GM12878 (cell line): ENCODE data around the gene TSHZ3.

Experiments
- CEBPB ChIP-seq, 2 experiments: fragments of 150-350 bp in 1 of 2; IDR thresholded peaks; 2 replicates each; pipeline ENCODE4 v1.6.1; 2012 to 2014; ENCODE audit warnings: low read depth in 2 of 2, low read length in 2 of 2, borderline replicate concordance in 1 of 2, inconsistent platforms in 1 of 2
- CEBPZ ChIP-seq: fragments of 150-350 bp; IDR thresholded peaks from 2 replicates; pipeline ENCODE4 v1.6.1; 2016; ENCODE audit warnings: low read depth, low read length
- CTCF ChIP-seq, 3 experiments: IDR thresholded peaks in 2 of 3; conservative IDR thresholded peaks in 1 of 3; 2 replicates each; pipeline ENCODE4 v1.5.1; 2011; ENCODE audit warnings: low read depth in 3 of 3, low read length in 3 of 3, mild to moderate bottlenecking in 3 of 3, control low read depth in 2 of 3, moderate library complexity in 2 of 3, inconsistent platforms in 1 of 3, mixed read lengths in 1 of 3; ENCODE audit not compliant: control insufficient read depth in 2 of 3, insufficient read depth in 1 of 3; ENCODE audit errors: extremely low read depth in 1 of 3
- E4F1 ChIP-seq: fragments of 450-650 bp; IDR thresholded peaks from 2 replicates; pipeline ENCODE4 v1.6.1; 2018; ENCODE audit warnings: borderline replicate concordance, mild to moderate bottlenecking; ENCODE audit not compliant: partially characterized antibody
- POLR2A ChIP-seq: IDR thresholded peaks from 2 replicates; pipeline ENCODE4 v1.6.1; 2011; ENCODE audit warnings: low read depth, mild to moderate bottlenecking, low read length
- RELB ChIP-seq: fragments of 450-650 bp; IDR thresholded peaks from 2 replicates; pipeline ENCODE4 v1.6.1; 2017; ENCODE audit warnings: low read depth, mild to moderate bottlenecking, moderate library complexity
- ZNF274 ChIP-seq: IDR thresholded peaks from one replicate; pipeline ENCODE4 v1.8.0; 2011; ENCODE audit not compliant: insufficient read length, insufficient read depth

- no peak for TF ChIP-seq POLR2A
- no peak for TF ChIP-seq CEBPZ
- no peak for TF ChIP-seq CEBPB (IDR thresholded peaks at IDR 0.05; ENCODE audit: borderline replicate concordance in 1 of 2, low read depth in 2 of 2, low read length in 2 of 2)
- no peak for TF ChIP-seq E4F1
- no peak for TF ChIP-seq ZNF274
- no peak for TF ChIP-seq CTCF (IDR thresholded peaks at IDR 0.05 in 2 of 3, conservative IDR thresholded peaks at IDR 0.05 in 1 of 3; ENCODE audit: control insufficient read depth in 2 of 3, extremely low read depth in 1 of 3, insufficient read depth in 1 of 3, low read depth in 3 of 3, low read length in 3 of 3)
- no peak for TF ChIP-seq RELB
These were observed 1.4 kb upstream of the TSHZ3 start for GRCh38 chr19:31350693-31351055.
